Measurements from ENCODE around the gene ELK3. TPM values are rescaled to one million over a fixed set of nuclear protein-coding genes. Genes with fewer than 3 reads are reported as not detected.

The ELK3 gene
- total RNA-seq, 1 donor from 2014 or later: 49.9 TPM

GRCh38 chr12:96187956-96188355 lies 6.2 kb upstream of the ELK3 start:
- intact Hi-C loops (cut with micrococcal nuclease): no loop called here

GRCh38 chr12:96189781-96190180 lies 4.4 kb upstream of the ELK3 start:
- intact Hi-C loops (cut with micrococcal nuclease): loop anchor here (10.0 kb wide), 1 partner anchor 975 kb away; the partner anchor contains the start of genes FGD6 and VEZT

- intact Hi-C loops (cut with micrococcal nuclease): loop anchor here (10.0 kb wide), 1 partner anchor 976 kb away; the partner anchor contains the start of genes FGD6 and VEZT
Measured at GRCh38 chr12:96190413-96191108, 3.6 kb upstream of the ELK3 start.

DNA sequence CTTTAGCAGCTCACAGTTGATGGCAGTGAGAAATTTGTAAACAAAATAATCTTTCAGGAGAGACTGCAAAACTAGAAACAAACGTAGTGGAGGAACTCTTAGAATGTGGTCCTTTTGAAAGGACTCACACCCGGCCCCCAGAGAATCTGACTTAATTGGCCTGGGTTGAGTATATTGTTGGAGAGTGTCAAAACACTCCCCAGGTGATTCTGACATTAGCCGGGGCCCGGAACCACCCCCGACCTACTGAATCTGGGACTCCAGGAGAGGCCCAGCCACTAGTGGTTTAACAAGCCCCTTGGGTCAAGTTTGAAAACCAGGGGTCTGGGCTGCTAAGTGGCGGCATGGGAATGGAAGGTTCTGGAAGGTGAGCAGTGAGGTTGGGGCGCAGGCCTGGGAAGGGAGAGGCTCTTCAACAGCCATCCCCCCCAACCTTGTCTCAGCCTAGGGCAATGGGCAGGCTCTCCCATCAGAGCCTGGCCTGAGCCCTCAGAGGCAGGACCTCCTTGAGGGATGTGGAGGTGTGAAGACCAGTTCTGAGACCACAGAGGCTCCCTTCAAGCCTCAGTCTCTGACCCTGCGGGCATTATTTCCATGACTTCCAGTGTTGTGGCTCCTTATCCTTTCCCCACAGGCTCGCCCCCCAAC lies 1.1 kb upstream of the ELK3 start:
- intact Hi-C loops (cut with micrococcal nuclease): loop anchor here (10.0 kb wide), 1 partner anchor 978 kb away; the partner anchor contains the start of genes FGD6 and VEZT

DNA sequence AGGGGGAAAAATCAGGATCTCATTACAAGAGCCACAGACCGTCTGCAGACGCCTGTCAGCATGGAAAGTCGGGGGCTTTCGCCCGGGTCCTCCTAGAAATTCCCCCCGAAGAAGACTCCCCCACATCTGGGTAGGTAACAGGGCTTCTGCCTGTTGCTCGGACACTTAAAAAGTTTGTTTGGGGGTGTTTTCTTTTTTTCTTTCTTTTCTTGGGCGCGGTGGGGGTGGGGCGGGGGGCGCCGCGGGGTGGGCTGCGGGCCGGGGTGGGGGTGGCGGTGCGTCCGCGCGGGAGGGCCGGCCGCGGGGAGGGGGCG lies 358 bp downstream of the ELK3 start:
- intact Hi-C loops (cut with micrococcal nuclease): loop anchor here (2.0 to 10.0 kb wide), 3 partner anchors 42 to 980 kb away; partner anchors contain the start of genes FGD6, SNRPF and VEZT

- intact Hi-C loops (cut with micrococcal nuclease): loop anchor here (1.0 to 10.0 kb wide), 18 partner anchors 18 to 980 kb away; partner anchors contain the start of genes AMDHD1, CCDC38, CFAP54 and FGD6
Measured at GRCh38 chr12:96194971-96195844, 1.0 kb downstream of the ELK3 start.

DNA sequence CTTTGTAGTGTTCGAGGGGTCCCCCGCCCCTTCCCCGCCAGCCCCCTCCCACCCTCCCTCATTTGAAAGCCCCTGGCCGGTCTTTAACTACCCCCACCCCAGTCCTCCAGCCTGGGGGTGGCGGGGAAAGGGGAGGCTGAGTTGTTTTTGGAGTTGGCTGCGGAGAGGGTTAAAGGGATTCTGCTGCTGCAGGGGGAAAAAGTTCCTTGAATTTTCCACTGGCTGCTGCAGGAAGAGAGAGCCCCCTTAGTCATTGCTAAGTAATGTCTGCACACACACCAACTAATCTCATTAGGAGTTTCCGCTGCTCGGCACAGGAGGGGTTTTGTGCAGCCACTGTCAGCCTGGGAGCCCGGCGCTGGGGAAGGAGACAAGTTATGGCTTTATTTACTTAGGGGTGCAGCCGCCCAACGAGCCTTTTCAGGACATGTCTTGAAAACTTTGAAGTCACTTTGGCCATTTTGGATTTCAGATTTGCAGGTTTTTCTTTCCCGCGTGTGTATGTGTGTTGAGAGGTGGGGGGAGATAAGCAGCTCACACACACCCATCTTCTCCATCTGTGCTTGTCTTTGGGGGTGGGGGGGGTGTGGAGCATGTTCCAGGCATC lies 1.8 kb downstream of the ELK3 start:
- intact Hi-C loops (cut with micrococcal nuclease): loop anchor here (1.0 to 10.0 kb wide), 18 partner anchors 19 to 981 kb away; partner anchors contain the start of genes AMDHD1, CCDC38, CFAP54 and FGD6

DNA sequence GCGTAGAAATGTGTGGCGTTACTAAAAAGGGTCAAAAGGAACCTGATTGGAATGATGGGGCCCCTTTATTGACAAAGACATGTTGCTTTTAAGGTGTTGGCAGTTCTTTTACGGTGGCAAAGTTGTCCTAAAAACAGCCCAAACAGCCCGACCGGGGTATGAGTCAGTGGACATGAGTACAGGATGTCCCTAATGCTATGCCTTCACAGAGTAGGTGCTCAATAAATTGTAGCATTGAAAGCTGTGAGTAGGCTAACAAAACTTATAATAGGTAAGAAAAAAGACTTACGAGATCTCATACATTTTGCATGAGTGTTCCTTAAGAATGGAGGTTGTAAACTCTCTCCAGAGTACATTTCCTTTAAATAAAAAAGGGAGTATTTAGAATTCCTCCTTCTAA lies 2.6 kb downstream of the ELK3 start:
- intact Hi-C loops (cut with micrococcal nuclease): loop anchor here (5.0 to 10.0 kb wide), 6 partner anchors 54 to 982 kb away; partner anchors contain the start of genes AMDHD1, CCDC38, FGD6 and VEZT

DNA sequence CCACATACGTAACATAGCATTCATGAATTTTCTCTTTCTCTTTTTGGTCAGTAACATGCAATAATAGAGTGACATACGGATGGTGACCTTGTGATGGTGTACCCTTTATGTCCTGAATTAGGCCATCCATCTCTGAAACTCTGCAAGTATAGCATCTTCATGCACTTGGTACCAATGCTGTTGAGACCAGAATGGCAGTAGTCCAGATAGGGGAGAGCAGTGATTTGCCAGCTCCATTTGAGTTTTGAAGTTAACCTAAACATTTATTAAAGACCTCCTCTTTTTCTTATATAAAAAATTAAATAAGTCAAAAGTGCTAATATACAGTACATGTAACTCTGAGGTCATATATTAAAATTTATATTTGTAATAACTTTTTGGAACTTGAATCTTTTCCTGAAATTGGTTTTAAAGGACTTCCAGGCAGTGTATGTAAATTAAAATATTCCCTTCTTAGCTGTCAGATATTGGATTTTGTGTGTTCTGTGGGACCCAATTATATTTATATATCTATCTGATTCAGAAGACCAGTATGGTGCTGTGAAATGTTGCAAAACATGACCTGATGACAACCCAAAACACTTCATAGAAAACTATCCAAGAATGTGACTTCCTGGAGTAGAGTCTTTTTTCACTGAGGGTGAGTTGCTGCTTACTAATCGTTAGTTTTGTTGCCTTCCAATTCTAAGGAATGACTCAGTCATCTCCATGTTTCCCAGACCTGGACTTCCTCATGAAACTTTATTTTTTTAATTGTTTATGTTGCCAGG lies 3.5 kb downstream of the ELK3 start:
- intact Hi-C loops (cut with micrococcal nuclease): loop anchor here (5.0 to 10.0 kb wide), 6 partner anchors 55 to 983 kb away; partner anchors contain the start of genes AMDHD1, CCDC38, FGD6 and VEZT

DNA sequence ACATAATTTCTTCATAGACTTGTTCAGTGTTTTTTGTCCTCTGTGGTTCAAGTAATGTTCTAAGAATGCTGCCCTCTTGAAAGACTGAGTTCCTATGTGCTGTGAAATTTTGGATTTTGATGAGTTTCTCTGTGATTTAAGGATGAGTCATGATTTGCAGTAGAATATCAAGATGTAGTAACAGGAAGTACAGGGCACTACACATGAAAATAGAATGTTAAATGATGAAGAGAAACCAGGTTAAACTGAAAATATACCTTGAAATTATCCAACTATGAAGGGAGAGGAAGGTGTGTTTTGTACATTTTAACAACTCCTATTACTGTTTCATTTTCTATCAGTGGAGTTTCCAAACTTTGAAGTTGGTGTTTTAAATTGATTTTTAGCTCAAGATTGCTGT lies 4.8 kb downstream of the ELK3 start:
- intact Hi-C loops (cut with micrococcal nuclease): loop anchor here (5.0 to 10.0 kb wide), 6 partner anchors 57 to 984 kb away; partner anchors contain the start of genes AMDHD1, CCDC38, FGD6 and VEZT

DNA sequence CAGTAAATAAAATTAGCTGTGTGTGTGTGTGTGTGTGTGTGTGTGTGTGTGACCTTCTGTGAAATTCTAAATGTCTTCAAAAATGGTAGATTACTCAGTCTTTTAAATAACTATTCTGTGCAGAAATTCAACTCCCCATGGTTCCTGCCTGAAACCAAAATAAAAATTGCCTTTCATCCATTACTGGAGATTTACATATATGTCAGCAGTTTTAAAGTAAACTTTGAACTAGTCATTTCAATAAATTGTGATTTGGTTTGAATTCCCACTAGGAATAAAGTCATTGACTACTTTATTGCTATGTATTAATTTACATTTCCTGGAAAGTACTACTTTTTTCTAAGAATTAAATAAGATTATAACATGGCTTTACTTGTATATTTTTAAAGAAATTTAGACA lies 5.3 kb downstream of the ELK3 start:
- intact Hi-C loops (cut with micrococcal nuclease): loop anchor here (5.0 to 10.0 kb wide), 6 partner anchors 57 to 985 kb away; partner anchors contain the start of genes AMDHD1, CCDC38, FGD6 and VEZT

DNA sequence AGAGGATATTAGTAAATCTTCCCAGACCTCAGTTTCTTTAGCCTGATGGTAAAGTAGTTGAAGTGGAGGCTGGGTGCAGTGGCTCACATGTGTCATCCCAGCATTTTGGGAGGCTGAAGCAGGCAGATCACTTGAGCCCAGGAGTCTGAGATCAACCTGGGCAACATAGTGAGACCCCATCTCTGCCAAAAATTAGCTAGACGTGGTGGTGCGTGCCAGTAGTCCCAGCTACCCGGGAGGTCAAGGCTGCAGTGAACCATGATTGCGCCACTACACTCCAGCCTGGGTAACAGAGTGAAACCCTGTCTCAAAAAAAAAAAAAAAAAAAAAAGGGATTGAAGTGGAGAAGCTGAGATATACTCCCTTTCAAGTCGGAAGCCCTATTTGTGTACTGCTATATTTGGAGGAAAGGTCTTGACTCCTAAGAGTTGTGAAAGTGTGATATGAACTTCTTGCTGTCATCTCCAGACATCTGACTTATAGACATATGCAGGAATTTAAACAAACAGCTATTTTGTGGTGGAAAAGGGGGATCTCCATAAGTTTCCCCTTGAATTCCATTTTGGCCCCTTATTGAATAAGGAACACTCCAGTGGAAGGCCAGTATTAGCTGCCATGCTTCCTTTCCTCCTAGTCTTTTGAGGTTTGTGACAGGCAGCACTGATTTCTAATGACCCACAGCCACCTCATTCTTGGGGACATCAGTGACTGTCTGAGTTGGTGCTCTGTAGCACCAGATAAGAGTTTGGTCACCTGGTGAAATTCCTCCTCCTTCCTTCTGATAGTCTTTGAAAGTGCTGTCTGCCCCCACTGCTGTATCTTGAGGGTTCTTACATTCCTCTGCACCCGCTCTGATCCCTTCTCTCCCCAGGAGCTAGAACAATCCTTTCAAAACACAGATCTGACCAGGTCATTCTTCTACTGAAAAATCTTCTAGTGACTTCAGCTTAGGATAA lies 7.4 kb downstream of the ELK3 start:
- intact Hi-C loops (cut with micrococcal nuclease): no loop called here

- intact Hi-C loops (cut with micrococcal nuclease): no loop called here
Measured at GRCh38 chr12:96204381-96204780, 10.2 kb downstream of the ELK3 start.

DNA sequence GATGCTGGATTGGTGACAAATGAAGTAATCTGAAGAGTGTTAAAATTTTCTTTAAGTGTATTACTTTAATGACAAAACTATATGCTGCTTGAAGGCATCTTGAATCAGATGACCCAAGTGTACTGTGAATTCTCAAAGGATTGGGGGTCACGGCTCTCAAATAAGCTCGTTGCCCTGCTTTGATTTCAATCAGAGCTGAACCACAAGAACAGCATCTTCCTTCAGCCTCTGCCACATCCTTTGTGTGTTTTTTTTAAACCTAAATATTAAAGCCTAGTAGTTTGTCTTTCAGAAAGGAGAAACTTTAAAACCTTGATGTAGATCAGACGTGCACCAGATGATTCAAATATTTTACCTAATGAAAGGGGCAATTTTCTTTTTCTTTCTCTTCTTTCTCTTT lies 11.7 kb downstream of the ELK3 start:
- intact Hi-C loops (cut with micrococcal nuclease): no loop called here

DNA sequence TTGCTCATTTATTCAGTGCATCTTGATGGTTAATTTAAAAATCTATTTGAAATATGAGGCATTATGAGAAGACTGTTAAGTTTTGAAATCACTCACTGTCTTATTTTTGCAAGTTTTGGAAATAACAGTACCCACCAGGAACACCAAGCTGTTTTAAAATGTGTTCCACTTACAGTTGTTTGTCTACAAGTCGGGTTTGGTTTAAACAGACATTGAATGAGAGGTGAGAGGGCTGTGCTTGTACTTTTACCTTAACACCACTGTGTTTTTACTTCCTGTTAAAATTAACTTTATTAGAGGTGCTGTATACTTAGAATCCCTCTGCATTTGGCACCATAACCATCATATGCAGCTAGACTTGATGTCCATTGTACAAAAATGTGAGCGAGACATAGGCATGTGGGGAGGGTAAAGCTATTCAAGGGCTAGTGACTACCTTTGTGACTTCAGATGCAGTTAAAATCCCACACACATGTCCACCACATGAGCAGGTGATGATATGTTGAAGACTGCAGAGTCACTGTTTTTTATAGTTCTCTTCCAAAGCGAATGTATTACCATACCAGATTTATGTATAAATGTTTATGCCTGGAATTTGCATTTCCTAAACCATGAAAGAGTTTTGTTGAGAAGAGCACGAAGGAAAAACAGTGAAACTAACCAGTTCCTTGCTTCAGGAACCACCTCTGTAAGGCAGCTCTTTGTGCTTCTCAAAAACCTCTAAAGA lies 12.9 kb downstream of the ELK3 start:
- intact Hi-C loops (cut with micrococcal nuclease): no loop called here

DNA sequence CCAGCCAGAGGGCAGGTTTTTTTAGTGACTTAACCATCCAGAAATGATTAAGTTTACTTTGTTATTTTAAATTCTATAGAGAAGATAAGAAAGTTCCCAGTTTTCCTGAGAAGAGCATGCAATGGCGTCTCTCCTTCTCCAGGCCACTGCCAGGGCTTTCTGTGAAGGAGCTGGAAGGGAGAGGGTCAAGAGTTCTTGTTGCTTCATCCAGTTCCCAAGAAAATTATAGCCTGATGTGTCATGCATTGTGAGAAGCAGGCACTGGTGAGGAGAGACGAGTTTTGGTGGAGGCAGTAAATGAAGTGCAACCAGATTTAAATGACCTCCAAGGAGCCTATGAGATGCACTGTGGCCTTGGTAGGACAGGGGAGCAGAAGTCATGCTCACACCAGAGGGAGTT lies 14.2 kb downstream of the ELK3 start:
- intact Hi-C loops (cut with micrococcal nuclease): no loop called here

DNA sequence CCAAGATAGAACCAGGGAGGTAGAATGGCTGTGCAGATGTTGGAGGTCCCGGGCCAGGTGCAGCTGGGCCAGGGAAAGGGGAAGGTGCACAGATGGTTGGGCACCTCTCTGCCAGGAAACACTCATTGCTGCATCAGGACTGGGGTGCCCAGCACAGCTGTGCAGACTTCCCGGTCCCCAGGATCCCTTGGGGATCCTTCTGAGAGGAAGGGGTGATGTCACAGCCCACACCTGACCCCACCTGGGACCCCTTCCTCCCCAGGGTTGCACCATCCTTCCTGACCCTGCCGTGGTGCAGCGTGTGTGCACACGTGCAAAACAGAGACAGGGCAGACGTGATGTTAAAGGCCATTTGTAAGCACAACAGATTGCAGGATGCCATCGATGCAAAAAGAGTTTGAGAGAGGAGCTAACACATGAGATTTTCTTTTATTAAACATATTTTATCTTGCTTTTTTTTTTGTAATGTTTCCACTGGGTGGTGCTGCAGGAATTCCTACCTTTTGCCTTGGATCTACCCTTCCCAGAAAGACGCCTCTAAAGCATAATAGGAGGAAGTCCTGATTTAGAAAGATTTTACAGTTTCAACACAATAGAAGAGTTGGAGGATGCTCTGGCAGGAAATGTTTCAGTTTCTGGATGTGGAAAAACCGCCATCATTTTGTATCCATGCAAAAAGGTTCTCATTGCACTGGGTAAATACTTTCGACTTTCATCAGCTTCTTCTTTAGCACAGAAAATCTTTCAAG lies 14.8 kb downstream of the ELK3 start:
- intact Hi-C loops (cut with micrococcal nuclease): no loop called here
